Measurements from ENCODE around the gene BAG3.

- TF ChIP-seq POLR2A (IDR thresholded peaks at IDR 0.05; ENCODE audit: low read depth, low read length) = no peak
- no peak for TF ChIP-seq POLR2AphosphoS5 (IDR thresholded peaks at IDR 0.05; ENCODE audit: low read depth, low read length)
Observed at GRCh38 chr10:119653209-119653608, 2.0 kb downstream of the BAG3 start.

Data from GM12892 (cell line).